KMS-11 (cell line): ENCODE measurements around the gene RBMS3.

Source experiments
- H2AFZ ChIP-seq: fragments of 200-600 bp; sonication (generic); 2 replicates; pipeline ENCODE4 v1.6.1; 2016; ENCODE audit warnings: antibody characterized with exemption, mixed run types, low read depth
- H3K27ac ChIP-seq: fragments of 200-600 bp; sonication (generic); 2 replicates; pipeline ENCODE4 v1.6.1; 2016; ENCODE audit warnings: mild to moderate bottlenecking, mixed run types
- H3K27me3 ChIP-seq: fragments of 200-600 bp; sonication (generic); 2 replicates; pipeline ENCODE4 v1.6.1; 2017; ENCODE audit warnings: mild to moderate bottlenecking, low read depth, mixed run types, moderate library complexity; ENCODE audit not compliant: insufficient read depth
- H3K36me3 ChIP-seq: fragments of 200-600 bp; sonication (generic); 2 replicates; pipeline ENCODE4 v1.6.1; 2017; ENCODE audit warnings: mild to moderate bottlenecking, mixed run types; ENCODE audit not compliant: insufficient read depth
- H3K4me1 ChIP-seq: fragments of 200-600 bp; sonication (generic); 2 replicates; pipeline ENCODE4 v1.6.1; 2016; ENCODE audit warnings: mild to moderate bottlenecking, low read depth, mixed run types; ENCODE audit not compliant: poor library complexity, severe bottlenecking
- H3K4me2 ChIP-seq: fragments of 200-600 bp; sonication (generic); 2 replicates; pipeline ENCODE4 v1.7.0; 2016; ENCODE audit warnings: mild to moderate bottlenecking, mixed run types
- H3K4me3 ChIP-seq: fragments of 200-600 bp; sonication (generic); IDR thresholded peaks from 2 replicates; pipeline ENCODE4 v1.6.1; 2017; ENCODE audit warnings: low read depth, low read length, mixed read lengths; ENCODE audit not compliant: insufficient read depth
- H3K79me2 ChIP-seq: fragments of 200-600 bp; sonication (generic); 2 replicates; pipeline ENCODE4 v1.6.1; 2016; ENCODE audit warnings: low read depth, mixed run types; ENCODE audit not compliant: insufficient read depth
- H3K9ac ChIP-seq: fragments of 200-600 bp; sonication (generic); 2 replicates; pipeline ENCODE4 v1.6.1; 2016; ENCODE audit warnings: mild to moderate bottlenecking, mixed run types
- H4K20me1 ChIP-seq: fragments of 200-600 bp; sonication (generic); 2 replicates; pipeline ENCODE4 v1.6.1; 2016; ENCODE audit warnings: mild to moderate bottlenecking, mixed run types; ENCODE audit not compliant: insufficient read depth
- CTCF ChIP-seq: fragments of 200-600 bp; sonication (generic); conservative IDR thresholded peaks from 2 replicates; pipeline ENCODE4 v1.6.1; 2017; ENCODE audit warnings: low read depth, mild to moderate bottlenecking, antibody characterized with exemption, low read length, moderate library complexity, mixed read lengths

The RBMS3 gene

DNA sequence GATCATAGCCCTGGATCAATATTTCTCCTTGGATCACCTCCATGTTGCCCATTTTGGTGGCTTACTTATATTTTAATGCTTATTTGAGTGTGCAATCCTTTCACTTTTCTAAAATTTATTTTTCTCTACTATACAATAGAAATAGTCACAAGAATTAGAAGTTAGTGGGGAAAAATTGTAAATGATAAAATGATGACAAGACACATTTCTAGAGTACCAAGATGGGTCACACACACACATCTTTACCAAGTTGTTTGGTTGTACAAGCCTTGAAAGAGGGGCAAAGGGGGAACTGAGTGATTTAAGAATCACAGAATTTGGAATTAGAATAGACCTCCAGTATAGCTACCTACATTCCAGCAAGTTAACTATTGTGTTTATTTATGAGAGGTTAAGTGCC, 545.8 kb downstream of the RBMS3 start:
- no peak for TF ChIP-seq CTCF
- Histone ChIP-seq H3K36me3 (no peaks in the 10 kb centered on the region), H3K79me2 (no peaks in the 10 kb centered on the region), H3K4me1 (no peaks in the 10 kb centered on the region), H3K27ac (no peak overlapping the region), H3K27me3 (no peaks in the 10 kb centered on the region), H3K9ac (no peak overlapping the region), H3K4me2 (no peak overlapping the region), H3K4me3 (no peak overlapping the region), H2AFZ (no peak overlapping the region), H4K20me1 (no peaks in the 10 kb centered on the region)

DNA sequence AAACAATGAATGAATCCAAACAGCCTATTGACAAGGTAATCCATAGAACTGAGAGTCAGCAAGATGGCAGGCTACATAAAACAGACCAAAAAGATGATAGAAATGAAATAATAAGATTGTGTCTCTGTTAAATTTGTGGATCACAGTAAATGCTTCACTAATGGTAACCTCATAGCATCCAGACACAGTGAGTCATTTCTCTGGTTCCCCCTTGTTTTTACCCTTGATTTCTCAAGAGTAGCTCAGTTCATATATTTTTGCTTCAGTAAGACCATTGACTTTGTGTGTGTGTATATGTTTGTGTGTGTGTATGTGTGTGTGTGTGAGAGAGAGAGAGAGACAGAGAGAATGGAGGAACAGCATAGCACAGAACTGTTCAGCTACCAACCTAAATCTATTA, 546.9 kb downstream of the RBMS3 start:
- H4K20me1 ChIP-seq = no peaks in the 10 kb centered on the region
- no peak overlapping the region for H3K4me3 ChIP-seq
- no peaks in the 10 kb centered on the region for H3K79me2 ChIP-seq
- H3K36me3 ChIP-seq = no peaks in the 10 kb centered on the region
- H3K4me2 ChIP-seq = no peak overlapping the region
- no peak for TF ChIP-seq CTCF
- H3K4me1 ChIP-seq = no peaks in the 10 kb centered on the region
- H3K9ac ChIP-seq = no peak overlapping the region
- H3K27ac ChIP-seq = no peak overlapping the region
- H2AFZ ChIP-seq = no peak overlapping the region
- H3K27me3 ChIP-seq = no peaks in the 10 kb centered on the region

GRCh38 chr3:29829340-29829739, 548.5 kb downstream of the RBMS3 start:
- TF ChIP-seq CTCF = no peak
- Histone ChIP-seq H3K79me2 (no peaks in the 10 kb centered on the region), H3K4me2 (no peak overlapping the region), H3K27me3 (no peaks in the 10 kb centered on the region), H3K4me1 (no peaks in the 10 kb centered on the region), H3K36me3 (no peaks in the 10 kb centered on the region), H3K4me3 (no peak overlapping the region), H3K27ac (no peak overlapping the region), H3K9ac (no peak overlapping the region), H2AFZ (no peak overlapping the region), H4K20me1 (no peaks in the 10 kb centered on the region)

GRCh38 chr3:29850641-29851040, 569.8 kb downstream of the RBMS3 start:
- TF ChIP-seq CTCF = no peak
- Histone ChIP-seq H3K27ac (no peak overlapping the region), H3K4me1 (no peaks in the 10 kb centered on the region), H3K36me3 (no peaks in the 10 kb centered on the region), H2AFZ (no peak overlapping the region), H3K4me3 (no peak overlapping the region), H3K27me3 (no peaks in the 10 kb centered on the region), H3K79me2 (no peaks in the 10 kb centered on the region), H3K4me2 (no peak overlapping the region), H3K9ac (no peak overlapping the region), H4K20me1 (no peaks in the 10 kb centered on the region)

DNA sequence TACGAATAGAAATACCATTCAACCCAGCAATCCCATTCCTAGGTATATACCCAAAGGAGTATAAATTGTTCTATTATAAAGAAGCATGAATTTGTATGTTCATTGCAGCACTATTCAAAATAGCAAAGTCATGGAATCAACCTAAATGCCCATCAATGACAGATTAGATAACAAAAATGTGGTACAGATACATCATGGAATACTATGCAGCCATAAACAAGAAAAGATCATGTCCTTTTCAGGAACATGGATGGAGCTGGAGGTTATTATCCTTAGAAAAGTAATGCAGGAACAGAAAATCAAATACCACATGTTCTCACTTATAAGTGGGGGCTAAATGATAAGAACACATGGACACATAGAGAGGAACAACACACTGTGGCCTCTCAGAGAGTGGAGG, 571.9 kb downstream of the RBMS3 start:
- no peak for TF ChIP-seq CTCF

More for the DNA sequence above, 571.9 kb downstream of the RBMS3 start:
- Histone ChIP-seq H3K79me2 (no peaks in the 10 kb centered on the region), H3K4me1 (no peaks in the 10 kb centered on the region), H3K27me3 (no peaks in the 10 kb centered on the region), H2AFZ (no peak overlapping the region), H4K20me1 (no peaks in the 10 kb centered on the region), H3K36me3 (no peaks in the 10 kb centered on the region), H3K27ac (no peak overlapping the region), H3K9ac (no peak overlapping the region), H3K4me2 (no peak overlapping the region), H3K4me3 (no peak overlapping the region)
